Tibial artery (tissue), 4 donors: ENCODE measurements around the gene MRPL36.

ENCODE experiments used
- DNase-seq, 2 donors: peaks; one replicate each; pipeline ENCODE4 v3.0.0-alpha.2; 2019
- H3K27ac ChIP-seq, 2 donors: fragments of 200-600 bp; sonication (generic) in 1 of 2; 1 replicate in 1 of 2; 2 replicates in 1 of 2; pipeline ENCODE4 v1.5.1; 2018 to 2019; ENCODE audit warnings: mild to moderate bottlenecking in 1 of 2
- H3K27me3 ChIP-seq, 2 donors: fragments of 200-600 bp; sonication (generic) in 1 of 2; one replicate each; pipeline versions ENCODE4 v1.5.1 to v1.6.0; 2016 to 2019
- H3K36me3 ChIP-seq, 3 donors: fragments of 200-600 bp; sonication (generic) in 2 of 3; one replicate each; pipeline ENCODE4 v1.5.1; 2016 to 2019; ENCODE audit warnings: mild to moderate bottlenecking in 2 of 3
- H3K4me1 ChIP-seq, 4 donors: fragments of 200-600 bp; sonication (generic) in 2 of 4; 1 replicate in 3 of 4; 2 replicates in 1 of 4; pipeline ENCODE4 v1.5.1; 2016 to 2019
- H3K4me3 ChIP-seq, 2 donors: fragments of 200-600 bp; sonication (generic) in 1 of 2; 1 replicate in 1 of 2; 2 replicates in 1 of 2; pipeline ENCODE4 v1.5.1; 2018 to 2019; ENCODE audit warnings: mild to moderate bottlenecking in 2 of 2
- H3K9me3 ChIP-seq, 3 donors: fragments of 200-600 bp; sonication (generic) in 1 of 3; one replicate each; pipeline ENCODE4 v1.5.1; 2016 to 2019
- intact Hi-C: fragments of 100-400 bp; cut with DNase I; formaldehyde crosslinking; loops from one replicate; pipeline ENCODE4 v1.15.0; 2023; ENCODE audit warnings: low total_unique reads
- TF ChIP-seq, protein P1 (sequence below), 2 experiments: fragments of 200-600 bp in 1 of 2; fragments of 450-650 bp in 1 of 2; IDR thresholded peaks; one replicate each; pipeline ENCODE4 v1.5.1; 2017 to 2019; ENCODE audit warnings: antibody characterized with exemption in 2 of 2, mild to moderate bottlenecking in 1 of 2, moderate library complexity in 1 of 2

The MRPL36 gene

DNA sequence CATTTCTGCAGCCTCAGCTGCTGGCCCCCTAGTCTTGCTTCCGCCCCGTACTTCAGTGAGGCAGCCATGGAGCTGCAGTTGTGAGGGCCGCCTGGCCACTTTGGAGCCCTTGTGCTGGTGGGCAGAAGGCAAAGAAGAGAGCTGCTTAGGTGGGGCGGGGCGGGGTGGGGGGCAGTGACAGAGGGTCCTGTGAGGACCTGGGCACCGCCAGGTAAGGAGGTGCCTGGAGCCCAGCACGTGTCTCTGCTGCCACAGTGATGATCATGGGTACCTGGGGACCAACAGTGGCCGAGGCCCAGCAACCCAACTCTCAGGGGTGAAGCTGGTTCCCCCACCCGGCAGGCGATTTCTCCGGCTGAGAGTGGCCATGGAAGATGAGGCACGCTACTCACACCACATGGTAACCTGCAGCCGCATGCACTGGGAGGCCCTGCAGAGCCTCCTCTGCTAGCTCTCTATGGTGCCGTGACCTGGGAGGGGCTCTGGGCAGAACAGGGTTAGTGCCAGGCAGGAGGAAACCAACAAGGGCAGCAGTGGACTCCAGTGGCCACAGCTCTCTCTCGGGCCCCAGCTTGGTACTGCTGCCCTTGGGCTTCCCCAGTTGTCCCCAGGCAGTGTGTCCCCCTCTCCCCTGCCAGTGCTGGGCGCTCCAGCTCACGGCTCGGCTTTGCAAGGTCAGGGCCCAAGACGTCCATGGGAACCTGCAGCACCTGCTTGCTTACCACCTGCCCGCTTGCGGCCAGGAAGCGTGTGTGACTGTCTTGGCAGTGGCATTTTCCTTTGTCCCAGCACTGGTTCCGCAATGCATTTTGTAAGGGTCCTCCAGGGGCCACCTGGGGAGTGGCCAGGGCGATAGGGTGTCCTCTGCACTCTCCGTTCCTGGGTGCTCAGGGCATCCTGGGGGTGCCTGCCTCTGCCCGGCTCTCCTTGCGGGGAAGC is 25.5 kb upstream of the MRPL36 start:
- Histone ChIP-seq H3K36me3 (peaks cover 21 to 68% (median 59%) of the 10 kb centered on the region in 3 donors), H3K27me3 (no peaks in the 10 kb centered on the region), H3K4me3 (no peak overlapping the region), H3K4me1 (no peaks in the 10 kb centered on the region), H3K27ac (no peak overlapping the region), H3K9me3 (no peaks in the 10 kb centered on the region)
- TF ChIP-seq, protein P1, sequence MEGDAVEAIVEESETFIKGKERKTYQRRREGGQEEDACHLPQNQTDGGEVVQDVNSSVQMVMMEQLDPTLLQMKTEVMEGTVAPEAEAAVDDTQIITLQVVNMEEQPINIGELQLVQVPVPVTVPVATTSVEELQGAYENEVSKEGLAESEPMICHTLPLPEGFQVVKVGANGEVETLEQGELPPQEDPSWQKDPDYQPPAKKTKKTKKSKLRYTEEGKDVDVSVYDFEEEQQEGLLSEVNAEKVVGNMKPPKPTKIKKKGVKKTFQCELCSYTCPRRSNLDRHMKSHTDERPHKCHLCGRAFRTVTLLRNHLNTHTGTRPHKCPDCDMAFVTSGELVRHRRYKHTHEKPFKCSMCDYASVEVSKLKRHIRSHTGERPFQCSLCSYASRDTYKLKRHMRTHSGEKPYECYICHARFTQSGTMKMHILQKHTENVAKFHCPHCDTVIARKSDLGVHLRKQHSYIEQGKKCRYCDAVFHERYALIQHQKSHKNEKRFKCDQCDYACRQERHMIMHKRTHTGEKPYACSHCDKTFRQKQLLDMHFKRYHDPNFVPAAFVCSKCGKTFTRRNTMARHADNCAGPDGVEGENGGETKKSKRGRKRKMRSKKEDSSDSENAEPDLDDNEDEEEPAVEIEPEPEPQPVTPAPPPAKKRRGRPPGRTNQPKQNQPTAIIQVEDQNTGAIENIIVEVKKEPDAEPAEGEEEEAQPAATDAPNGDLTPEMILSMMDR (IDR thresholded peaks at IDR 0.05), result no peak
- intact Hi-C loops, result no loop called here
- DNase-seq, result no peak

DNA sequence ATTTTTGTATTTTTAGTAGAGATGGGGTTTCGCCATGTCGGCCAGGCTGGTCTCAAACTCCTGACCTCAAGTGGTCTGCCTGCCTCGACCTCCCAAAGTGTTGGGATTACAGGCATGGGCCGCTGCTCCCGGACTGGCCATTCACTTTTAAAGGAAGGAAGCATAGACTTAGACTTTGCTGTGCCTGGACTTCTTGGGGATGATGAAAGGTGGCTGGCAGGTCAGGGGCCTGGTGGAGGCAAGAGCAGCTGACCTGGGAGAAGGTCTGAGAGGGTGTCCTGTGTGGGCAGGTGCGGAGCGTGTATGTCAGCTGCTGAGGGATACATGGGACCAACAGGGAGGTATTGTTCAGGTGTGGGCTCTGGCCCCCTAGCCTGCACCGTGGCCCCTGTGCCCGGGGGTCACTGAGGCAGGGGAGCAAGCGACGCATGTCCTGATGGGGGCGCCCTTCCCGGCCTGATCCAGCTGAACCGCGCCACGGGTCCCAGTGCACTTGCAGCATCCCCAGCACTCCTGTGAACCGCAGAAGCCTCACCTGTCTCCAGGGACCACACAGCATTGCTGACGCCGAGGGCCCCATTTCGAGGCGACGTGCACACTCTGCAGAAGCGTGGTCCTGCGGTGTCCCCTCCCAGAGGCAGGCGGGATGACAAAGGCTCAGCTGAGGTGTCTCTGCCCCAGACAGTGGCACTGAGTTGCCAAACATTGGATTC is 24.6 kb upstream of the MRPL36 start:
- peaks cover 24 to 72% (median 63%) of the 10 kb centered on the region in 3 donors for H3K36me3 ChIP-seq
- no peak overlapping the region for H3K27ac ChIP-seq
- H3K4me3 ChIP-seq, result no peak overlapping the region
- intact Hi-C loops, result no loop called here
- no peaks in the 10 kb centered on the region for H3K9me3 ChIP-seq
- H3K4me1 ChIP-seq, result no peaks in the 10 kb centered on the region
- no peaks in the 10 kb centered on the region for H3K27me3 ChIP-seq
- no peak for DNase-seq
- TF ChIP-seq, protein P1 (IDR thresholded peaks at IDR 0.05), result no peak

DNA sequence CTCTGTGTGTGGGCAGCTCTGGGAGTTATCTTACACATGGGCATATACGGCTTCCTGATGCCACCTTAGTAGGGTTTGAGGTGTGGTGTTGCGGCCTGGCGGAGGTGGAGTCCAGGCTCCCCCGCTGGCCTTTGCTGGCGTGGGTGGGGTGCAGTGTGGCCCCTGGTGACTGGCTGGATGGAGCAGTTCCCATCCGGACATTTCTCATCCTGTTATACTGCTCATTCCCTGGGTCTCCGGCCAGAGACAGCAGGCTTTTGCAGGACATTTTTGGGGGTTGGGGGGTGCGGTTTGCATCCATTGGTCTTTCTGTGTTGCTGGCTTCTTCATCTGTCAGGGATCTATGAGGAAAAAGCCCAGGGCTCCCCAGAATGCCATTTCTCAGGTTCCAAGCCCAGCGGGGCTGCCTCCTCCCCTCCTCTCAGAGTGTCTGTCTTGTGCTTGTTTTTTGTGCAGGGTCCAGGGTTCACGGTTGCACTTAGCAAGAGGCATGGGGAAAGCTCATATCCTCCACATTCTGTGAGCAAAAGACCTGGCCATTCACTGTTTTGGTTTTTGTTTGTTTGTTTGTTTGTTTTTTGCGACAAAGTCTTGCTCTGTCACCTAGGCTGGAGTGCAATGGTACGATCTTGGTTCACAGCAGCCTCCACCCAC is 23.9 kb upstream of the MRPL36 start:
- intact Hi-C loops, result no loop called here
- H3K36me3 ChIP-seq, result peaks cover 29 to 80% (median 69%) of the 10 kb centered on the region in 3 donors
- no peak overlapping the region for H3K27ac ChIP-seq
- no peak for DNase-seq
- no peak overlapping the region for H3K4me3 ChIP-seq
- H3K27me3 ChIP-seq, result no peaks in the 10 kb centered on the region
- no peaks in the 10 kb centered on the region for H3K9me3 ChIP-seq
- TF ChIP-seq, protein P1 (IDR thresholded peaks at IDR 0.05), result no peak
- H3K4me1 ChIP-seq, result no peaks in the 10 kb centered on the region

DNA sequence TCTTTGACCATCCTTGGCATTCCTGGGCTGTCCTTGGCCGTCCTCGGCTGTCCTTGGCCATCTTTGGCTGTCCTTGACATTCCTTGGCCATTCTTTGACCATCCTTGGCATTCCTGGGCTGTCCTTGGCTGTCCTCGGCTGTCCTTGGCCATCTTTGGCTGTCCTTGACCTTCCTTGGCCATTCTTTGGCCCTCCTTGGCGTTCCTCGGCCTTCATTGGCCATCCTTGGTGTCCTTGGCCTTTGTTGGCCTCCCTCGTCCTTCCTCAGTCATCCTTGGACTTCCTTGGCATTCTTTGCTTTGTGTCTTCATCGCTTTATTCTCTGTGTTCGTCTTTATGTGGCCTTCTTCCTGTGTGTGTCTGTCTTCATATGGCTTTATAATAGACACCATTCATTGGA is 22.2 kb upstream of the MRPL36 start:
- Histone ChIP-seq H3K4me3 (no peak overlapping the region), H3K9me3 (no peaks in the 10 kb centered on the region), H3K4me1 (no peaks in the 10 kb centered on the region), H3K27me3 (no peaks in the 10 kb centered on the region), H3K36me3 (peaks cover 44 to 96% (median 82%) of the 10 kb centered on the region in 3 donors), H3K27ac (no peak overlapping the region)
- intact Hi-C loops, result no loop called here
- TF ChIP-seq, protein P1 (IDR thresholded peaks at IDR 0.05), result no peak
- no peak for DNase-seq

DNA sequence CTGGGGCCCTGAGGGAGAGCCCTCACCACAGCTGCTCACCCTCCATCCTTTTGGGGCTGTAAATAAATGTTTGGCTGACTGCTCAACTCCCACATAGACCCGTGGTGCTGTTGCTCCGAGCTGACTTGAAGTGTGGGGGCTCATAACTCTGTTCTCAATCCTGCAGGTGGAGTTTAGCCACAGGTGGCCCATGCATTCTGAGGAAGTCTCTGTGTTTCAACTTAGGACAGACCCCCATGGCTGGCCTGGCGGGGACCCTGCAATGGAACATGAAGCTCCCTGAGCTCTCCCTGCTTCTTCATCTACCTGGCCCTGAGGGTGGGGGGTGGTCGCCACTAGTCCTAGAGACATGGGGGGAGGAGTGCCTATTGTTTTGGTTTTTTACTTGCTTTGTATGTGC is 21.3 kb upstream of the MRPL36 start:
- H3K36me3 ChIP-seq, result peaks cover 52 to 99% (median 84%) of the 10 kb centered on the region in 3 donors
- H3K4me3 ChIP-seq, result no peak overlapping the region

More for the DNA sequence above, 21.3 kb upstream of the MRPL36 start:
- intact Hi-C loops, result no loop called here
- DNase-seq, result no peak
- no peaks in the 10 kb centered on the region for H3K27me3 ChIP-seq
- H3K4me1 ChIP-seq, result no peaks in the 10 kb centered on the region
- TF ChIP-seq, protein P1 (IDR thresholded peaks at IDR 0.05), result no peak
- no peak overlapping the region for H3K27ac ChIP-seq
- no peaks in the 10 kb centered on the region for H3K9me3 ChIP-seq
